ENCODE data around the gene KLHDC3. TPM values are rescaled to one million over a fixed set of nuclear protein-coding genes. Genes with fewer than 3 reads are reported as not detected.

Gene KLHDC3
- total and polyA plus RNA-seq, 2 donors (not counting 3 experiments of a cell fraction or from before 2014, with no cell fraction given) = 84.8 to 120 TPM

GRCh38 chr6:43020052-43020705, 6.1 kb downstream of the KLHDC3 start:
- no peak for FAIRE-seq
- intact Hi-C loops (cut with micrococcal nuclease) = loop anchor here (2.0 kb wide), 1 partner anchor 33 kb away; the partner anchor contains the start of gene CUL7
- no peak overlapping the region for H2AFZ ChIP-seq (ENCODE audit: low read depth, low read length)
- dilution Hi-C loops (cut with MboI; ENCODE audit: extremely low pct_ligation_motif_present, low sequenced_read_pairs) = no loop called here
- H3K36me3 ChIP-seq (ENCODE audit: control insufficient read depth in 2 of 2, extremely low read depth in 1 of 2, insufficient read depth in 2 of 2, low read length in 2 of 2) = peaks cover 6 to 22% of the 10 kb centered on the region in 2 experiments
- H3K9ac ChIP-seq (replicated peaks; ENCODE audit: extremely low read depth, insufficient read depth, low read length) = no peak overlapping the region
- H3K4me1 ChIP-seq (ENCODE audit: control insufficient read depth, extremely low read depth, insufficient read depth, low read length) = no peaks in the 10 kb centered on the region
- no TSS peak for BruUV-seq (replicated peaks)
- H3K4me3 ChIP-seq (replicated peaks in 1 of 3; ENCODE audit: insufficient read depth in 1 of 3, low read depth in 1 of 3, low read length in 3 of 3) = no peak overlapping the region
- no peak overlapping the region for H3K27ac ChIP-seq (ENCODE audit: insufficient read depth, low read depth, low read length)
- TF ChIP-seq MYC (IDR thresholded peaks at IDR 0.05; ENCODE audit: low read depth, low read length) (no peak), POLR2AphosphoS5 (IDR thresholded peaks at IDR 0.05; ENCODE audit: insufficient read depth, low read depth, low read length) (no peak), FOS (IDR thresholded peaks at IDR 0.05; ENCODE audit: borderline replicate concordance, insufficient read depth, low read length) (no peak), EZH2 (IDR thresholded peaks at IDR 0.05; ENCODE audit: borderline replicate concordance, low read depth, low read length, severe bottlenecking) (no peak), JUN (IDR thresholded peaks at IDR 0.05; ENCODE audit: borderline replicate concordance, insufficient read depth, insufficient read length, low read depth) (no peak), CTCF (IDR thresholded peaks at IDR 0.05; ENCODE audit: extremely low read depth in 1 of 2, insufficient read depth in 1 of 2, low read depth in 1 of 2, low read length in 2 of 2) (no peak), POLR2A (IDR thresholded peaks at IDR 0.05; ENCODE audit: low read depth, low read length) (no peak), GATA2 (IDR thresholded peaks at IDR 0.05; ENCODE audit: insufficient read depth, insufficient read length, low read depth, low read length) (no peak), MAX (IDR thresholded peaks at IDR 0.05; ENCODE audit: insufficient read depth, insufficient read length) (no peak)
- no peaks in the 10 kb centered on the region for H3K9me3 ChIP-seq (replicated peaks; ENCODE audit: control insufficient read depth, insufficient read depth, low read length)
- no peaks in the 10 kb centered on the region for H4K20me1 ChIP-seq (replicated peaks; ENCODE audit: control insufficient read depth, extremely low read depth, insufficient read depth, low read length)
- H3K79me2 ChIP-seq (ENCODE audit: control insufficient read depth, insufficient read depth, low read length) = peaks cover 48% of the 10 kb centered on the region
- no peak overlapping the region for H3K4me2 ChIP-seq (ENCODE audit: insufficient read depth, low read length)
- no peaks in the 10 kb centered on the region for H3K27me3 ChIP-seq (ENCODE audit: control insufficient read depth in 2 of 2, insufficient read depth in 2 of 2, low read length in 2 of 2)
- no peak for DNase-seq (ENCODE audit: low read depth, low spot score)
- POLR2A ChIA-PET = interaction anchor here (1.7 kb wide), 1 partner anchor 34 kb away, joined by 7 read pairs; the partner anchor contains the start of gene CUL7
- H3K9me1 ChIP-seq (replicated peaks; ENCODE audit: control insufficient read depth, extremely low read depth, insufficient read depth, low read length) = no peaks in the 10 kb centered on the region
- CTCF ChIA-PET = interaction anchor here (0.7 to 3.7 kb wide), 3 partner anchors 13 to 124 kb away, joined by 3 to 11 read pairs (median 3); no protein-coding TSS in a partner anchor
